PC-3 (cell line): ENCODE measurements around the gene PDP2.

Source experiments
- EZH2 ChIP-seq: fragments of 300-600 bp; sonication (generic); IDR thresholded peaks from one replicate; pipeline ENCODE4 v1.6.1; 2017; ENCODE audit warnings: antibody characterized with exemption, mild to moderate bottlenecking, low read length; ENCODE audit not compliant: unreplicated experiment
- EZH2phosphoT487 ChIP-seq: fragments of 300-600 bp; sonication (generic); IDR thresholded peaks from 2 replicates; pipeline ENCODE4 v1.6.1; 2018; ENCODE audit warnings: mild to moderate bottlenecking, antibody characterized with exemption, low read length, borderline replicate concordance
- TF ChIP-seq, protein P1 (sequence below): fragments of 300-600 bp; sonication (generic); conservative IDR thresholded peaks from 2 replicates; pipeline ENCODE4 v1.5.1; 2017; ENCODE audit warnings: antibody characterized with exemption, low read depth, mild to moderate bottlenecking, low read length

DNA sequence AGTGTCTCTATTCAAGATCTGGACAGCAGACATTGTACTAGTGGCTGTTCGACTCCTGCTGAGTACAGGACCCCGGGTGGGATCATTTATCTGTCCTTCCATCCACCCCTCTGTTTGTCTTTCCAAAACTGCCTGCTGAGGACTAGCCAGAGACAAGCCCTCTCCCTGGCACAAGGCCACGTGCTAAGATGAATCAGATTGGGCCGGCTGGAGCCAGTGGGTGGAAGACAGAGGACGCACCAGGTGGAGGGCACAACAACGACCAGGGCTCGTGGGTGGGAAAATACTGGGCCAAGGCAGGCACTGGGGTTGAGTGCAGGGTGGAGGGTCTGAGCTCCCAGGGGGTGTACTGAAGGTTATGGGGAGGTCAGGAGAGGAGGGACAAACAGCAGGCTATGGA is 37.5 kb upstream of the PDP2 start:
- TF ChIP-seq, protein P1, sequence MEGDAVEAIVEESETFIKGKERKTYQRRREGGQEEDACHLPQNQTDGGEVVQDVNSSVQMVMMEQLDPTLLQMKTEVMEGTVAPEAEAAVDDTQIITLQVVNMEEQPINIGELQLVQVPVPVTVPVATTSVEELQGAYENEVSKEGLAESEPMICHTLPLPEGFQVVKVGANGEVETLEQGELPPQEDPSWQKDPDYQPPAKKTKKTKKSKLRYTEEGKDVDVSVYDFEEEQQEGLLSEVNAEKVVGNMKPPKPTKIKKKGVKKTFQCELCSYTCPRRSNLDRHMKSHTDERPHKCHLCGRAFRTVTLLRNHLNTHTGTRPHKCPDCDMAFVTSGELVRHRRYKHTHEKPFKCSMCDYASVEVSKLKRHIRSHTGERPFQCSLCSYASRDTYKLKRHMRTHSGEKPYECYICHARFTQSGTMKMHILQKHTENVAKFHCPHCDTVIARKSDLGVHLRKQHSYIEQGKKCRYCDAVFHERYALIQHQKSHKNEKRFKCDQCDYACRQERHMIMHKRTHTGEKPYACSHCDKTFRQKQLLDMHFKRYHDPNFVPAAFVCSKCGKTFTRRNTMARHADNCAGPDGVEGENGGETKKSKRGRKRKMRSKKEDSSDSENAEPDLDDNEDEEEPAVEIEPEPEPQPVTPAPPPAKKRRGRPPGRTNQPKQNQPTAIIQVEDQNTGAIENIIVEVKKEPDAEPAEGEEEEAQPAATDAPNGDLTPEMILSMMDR = no peak
- TF ChIP-seq EZH2phosphoT487 (no peak), EZH2 (no peak)
